ENCODE data around the gene ATXN7L1.

Gene ATXN7L1

DNA sequence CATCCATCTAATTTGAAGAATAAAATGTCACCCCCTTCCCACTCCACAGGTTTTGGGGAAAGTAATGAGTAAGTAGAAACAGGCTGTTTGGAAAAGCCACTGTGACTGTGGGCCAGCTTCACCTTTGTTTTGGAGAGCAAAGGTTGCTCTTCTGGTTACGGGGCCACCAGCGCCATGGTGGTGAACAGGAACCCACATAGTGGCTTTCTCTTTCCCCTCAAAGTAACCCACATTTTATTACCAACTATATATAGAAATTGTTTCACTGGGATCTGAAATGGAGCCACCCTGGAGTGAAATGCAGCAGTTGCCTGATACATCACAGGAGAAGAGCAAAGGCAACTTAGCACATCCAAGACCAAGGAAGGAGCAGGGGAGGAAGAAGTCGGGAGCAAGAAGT lies 182.8 kb downstream of the ATXN7L1 start:
- Histone ChIP-seq H3K4me1 (ENCODE audit: control insufficient read depth in 1 of 2, insufficient read depth in 2 of 2, low read length in 2 of 2) (peaks cover 3 to 8% of the 10 kb centered on the region in 2 donors), H3K27me3 (ENCODE audit: control insufficient read depth in 1 of 2, insufficient read depth in 2 of 2, low read length in 2 of 2) (no peaks in the 10 kb centered on the region), H3K9ac (ENCODE audit: low read depth in 1 of 2, low read length in 2 of 2) (no peak overlapping the region), H3K36me3 (ENCODE audit: control insufficient read depth in 1 of 2, insufficient read depth in 2 of 2, low read length in 2 of 2) (no peaks in the 10 kb centered on the region), H3K27ac (ENCODE audit: low read depth, low read length) (no peak overlapping the region), H3K9me3 (ENCODE audit: control insufficient read depth in 1 of 2, low read length in 2 of 2) (no peaks in the 10 kb centered on the region), H3K4me3 (ENCODE audit: low read depth in 1 of 2, low read length in 2 of 2) (no peak overlapping the region)

DNA sequence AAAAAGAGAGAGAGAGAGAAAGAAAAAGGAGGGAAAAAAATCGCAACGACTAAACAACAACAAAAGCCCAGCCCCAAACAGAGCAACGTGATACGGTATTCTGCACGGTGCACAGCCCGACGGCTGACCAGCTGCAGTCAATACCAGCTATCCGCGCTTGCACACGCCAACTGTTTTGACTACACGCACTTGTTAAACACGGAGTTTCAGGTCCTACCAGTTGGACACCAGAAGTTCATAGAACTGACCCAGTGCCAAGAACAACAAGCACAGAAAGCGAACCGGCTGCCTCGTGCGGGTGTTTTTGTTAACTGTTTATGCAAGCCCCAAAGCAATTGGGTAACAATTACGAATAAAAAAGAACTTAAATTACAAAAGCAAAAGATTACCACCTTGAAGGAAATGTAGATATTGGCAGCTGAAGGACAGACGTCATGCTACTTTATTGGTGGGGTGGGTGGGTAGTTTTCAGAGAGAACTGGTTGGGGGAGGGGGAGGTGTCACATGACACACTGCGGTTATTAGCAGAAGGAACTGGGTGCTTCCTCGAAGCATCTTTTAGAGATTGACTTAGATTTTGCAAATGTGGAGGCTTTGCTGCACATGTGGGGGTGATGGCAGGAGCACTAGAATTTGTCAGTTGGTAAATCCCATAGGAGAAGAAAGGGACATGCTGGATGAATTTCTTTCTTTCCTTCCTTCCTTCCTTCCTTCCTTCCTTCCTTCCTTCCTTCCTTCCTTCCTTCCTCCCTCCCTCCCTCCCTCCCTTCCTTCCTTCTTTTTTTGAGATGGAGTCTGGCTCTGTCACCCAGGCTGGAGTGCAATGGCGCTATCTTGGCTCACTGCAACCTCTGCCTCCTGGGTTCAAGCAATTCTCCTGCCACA lies 184.5 kb downstream of the ATXN7L1 start:
- peak overlapping the region; percentile 71 to 75 for H3K4me3 ChIP-seq (ENCODE audit: low read depth in 1 of 2, low read length in 2 of 2)
- H3K9ac ChIP-seq (ENCODE audit: low read depth in 1 of 2, low read length in 2 of 2), result peak overlapping the region in 1 of 2 donors; percentile 40
- H3K36me3 ChIP-seq (ENCODE audit: control insufficient read depth in 1 of 2, insufficient read depth in 2 of 2, low read length in 2 of 2), result no peaks in the 10 kb centered on the region

DNA sequence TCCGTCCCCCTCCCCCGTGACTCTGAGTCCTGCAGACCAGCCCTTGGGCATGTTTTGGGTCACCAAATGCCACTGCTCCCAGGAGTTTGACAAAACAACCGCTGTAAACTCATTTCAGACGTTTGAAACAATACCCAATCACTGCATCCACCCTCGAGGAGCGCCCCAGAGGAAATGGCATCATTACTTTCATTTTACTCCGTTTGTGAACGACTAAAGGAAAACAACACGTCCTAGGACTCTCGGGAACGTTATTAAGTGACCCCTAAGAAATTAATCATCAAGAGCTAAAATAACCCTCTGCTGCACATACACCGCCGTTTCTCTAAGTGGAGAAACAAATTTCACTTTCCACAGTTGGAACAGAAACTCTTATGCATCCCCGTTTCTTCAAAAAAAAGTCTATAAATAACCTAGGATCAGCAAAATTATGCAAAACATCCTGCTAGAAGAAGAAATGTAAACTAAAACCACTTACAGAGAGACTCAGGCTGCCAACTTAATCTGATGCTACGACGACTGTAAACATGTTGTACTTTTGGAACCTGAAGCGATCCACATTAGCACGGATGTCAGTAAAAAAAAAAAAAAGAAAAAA lies 185.2 kb downstream of the ATXN7L1 start:
- peak overlapping the region; percentile 71 to 75 for H3K4me3 ChIP-seq (ENCODE audit: low read depth in 1 of 2, low read length in 2 of 2)
- peaks cover 3 to 9% of the 10 kb centered on the region in 2 donors for H3K4me1 ChIP-seq (ENCODE audit: control insufficient read depth in 1 of 2, insufficient read depth in 2 of 2, low read length in 2 of 2)
- H3K27ac ChIP-seq (ENCODE audit: low read depth, low read length), result no peak overlapping the region
- H3K9ac ChIP-seq (ENCODE audit: low read depth in 1 of 2, low read length in 2 of 2), result peak overlapping the region; percentile 22 to 40
- no peaks in the 10 kb centered on the region for H3K27me3 ChIP-seq (ENCODE audit: control insufficient read depth in 1 of 2, insufficient read depth in 2 of 2, low read length in 2 of 2)
- no peaks in the 10 kb centered on the region for H3K9me3 ChIP-seq (ENCODE audit: control insufficient read depth in 1 of 2, low read length in 2 of 2)
- no peaks in the 10 kb centered on the region for H3K36me3 ChIP-seq (ENCODE audit: control insufficient read depth in 1 of 2, insufficient read depth in 2 of 2, low read length in 2 of 2)

More for the DNA sequence above, 184.5 kb downstream of the ATXN7L1 start:
- Histone ChIP-seq H3K27me3 (ENCODE audit: control insufficient read depth in 1 of 2, insufficient read depth in 2 of 2, low read length in 2 of 2) (no peaks in the 10 kb centered on the region), H3K27ac (ENCODE audit: low read depth, low read length) (no peak overlapping the region), H3K9me3 (ENCODE audit: control insufficient read depth in 1 of 2, low read length in 2 of 2) (no peaks in the 10 kb centered on the region), H3K4me1 (ENCODE audit: control insufficient read depth in 1 of 2, insufficient read depth in 2 of 2, low read length in 2 of 2) (peaks cover 3 to 9% of the 10 kb centered on the region in 2 donors)

DNA sequence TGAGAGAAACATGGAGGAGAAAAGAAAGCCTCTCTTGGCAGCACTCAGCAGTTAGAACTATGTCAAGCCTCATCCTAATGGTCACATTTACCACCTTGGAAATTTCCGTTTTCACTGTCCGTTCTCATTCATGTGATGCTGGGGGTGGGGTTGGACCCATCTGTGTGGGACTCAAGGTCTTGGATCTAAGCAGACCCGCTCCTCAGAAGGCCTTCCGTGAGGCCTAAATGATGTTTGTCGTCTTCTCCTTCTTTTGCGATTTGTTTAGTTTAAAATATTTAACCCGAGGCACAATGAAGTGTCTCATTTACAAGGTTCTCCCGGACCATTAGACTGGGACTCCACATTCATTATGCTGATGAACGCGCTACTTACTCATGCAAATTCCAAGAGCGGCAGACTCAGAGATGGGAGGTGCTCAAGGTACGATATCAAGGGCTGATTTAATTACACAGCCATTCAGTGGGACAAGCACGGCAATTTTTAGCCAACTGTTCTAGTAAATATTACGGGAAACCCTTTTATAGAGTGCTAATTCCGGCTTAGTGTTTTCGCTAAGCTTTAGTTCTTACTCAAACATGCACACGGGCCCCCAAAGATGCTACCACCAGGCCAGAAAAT lies 186.0 kb downstream of the ATXN7L1 start:
- peak overlapping the region; percentile 22 to 40 for H3K9ac ChIP-seq (ENCODE audit: low read depth in 1 of 2, low read length in 2 of 2)
- no peaks in the 10 kb centered on the region for H3K27me3 ChIP-seq (ENCODE audit: control insufficient read depth in 1 of 2, insufficient read depth in 2 of 2, low read length in 2 of 2)
- peak overlapping the region; percentile 71 to 75 for H3K4me3 ChIP-seq (ENCODE audit: low read depth in 1 of 2, low read length in 2 of 2)
- H3K36me3 ChIP-seq (ENCODE audit: control insufficient read depth in 1 of 2, insufficient read depth in 2 of 2, low read length in 2 of 2), result no peaks in the 10 kb centered on the region
- H3K27ac ChIP-seq (ENCODE audit: low read depth, low read length), result no peak overlapping the region
- H3K9me3 ChIP-seq (ENCODE audit: control insufficient read depth in 1 of 2, low read length in 2 of 2), result no peaks in the 10 kb centered on the region
- peaks cover 3 to 9% of the 10 kb centered on the region in 2 donors for H3K4me1 ChIP-seq (ENCODE audit: control insufficient read depth in 1 of 2, insufficient read depth in 2 of 2, low read length in 2 of 2)

DNA sequence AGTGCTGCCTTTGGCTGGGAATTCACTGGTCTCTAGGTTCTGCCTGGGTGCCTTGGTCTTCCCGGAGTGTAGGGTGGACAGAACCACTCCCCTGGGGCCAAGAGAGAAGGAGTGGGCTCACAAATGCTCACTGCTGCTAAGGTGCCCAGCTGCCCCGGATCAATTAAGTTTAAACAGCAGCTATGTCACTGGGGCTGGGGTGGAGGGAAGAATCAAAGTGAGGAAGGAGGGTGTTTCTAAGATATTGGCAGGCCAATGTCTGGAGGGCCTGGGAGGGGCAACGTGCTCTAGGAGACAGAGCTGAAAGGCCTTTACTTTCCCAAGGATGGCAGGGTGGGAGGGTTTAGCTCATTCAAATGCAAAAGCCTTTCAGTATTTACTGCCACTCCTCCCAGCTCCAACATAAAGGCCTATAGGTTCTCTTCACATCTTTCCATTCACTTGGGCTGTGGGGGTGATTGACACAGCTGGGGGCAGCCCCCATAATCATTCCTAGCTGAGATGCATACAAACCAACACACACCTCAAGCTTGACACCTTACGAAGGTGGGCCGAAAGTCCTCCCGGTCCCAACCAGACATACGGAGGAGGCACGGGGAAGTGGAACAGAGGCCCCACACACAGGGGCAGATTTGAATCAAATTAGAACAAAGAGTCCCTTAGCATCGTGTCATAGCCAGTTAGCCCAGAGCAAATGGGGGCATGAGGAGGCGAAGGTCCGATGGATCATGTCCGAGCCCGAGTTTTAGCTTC lies 187.2 kb downstream of the ATXN7L1 start:
- Histone ChIP-seq H3K4me1 (ENCODE audit: control insufficient read depth in 1 of 2, insufficient read depth in 2 of 2, low read length in 2 of 2) (peaks cover 3 to 9% of the 10 kb centered on the region in 2 donors), H3K9me3 (ENCODE audit: control insufficient read depth in 1 of 2, low read length in 2 of 2) (no peaks in the 10 kb centered on the region), H3K27me3 (ENCODE audit: control insufficient read depth in 1 of 2, insufficient read depth in 2 of 2, low read length in 2 of 2) (no peaks in the 10 kb centered on the region), H3K27ac (ENCODE audit: low read depth, low read length) (no peak overlapping the region), H3K9ac (ENCODE audit: low read depth in 1 of 2, low read length in 2 of 2) (no peak overlapping the region), H3K36me3 (ENCODE audit: control insufficient read depth in 1 of 2, insufficient read depth in 2 of 2, low read length in 2 of 2) (no peaks in the 10 kb centered on the region), H3K4me3 (ENCODE audit: low read depth in 1 of 2, low read length in 2 of 2) (no peak overlapping the region)

DNA sequence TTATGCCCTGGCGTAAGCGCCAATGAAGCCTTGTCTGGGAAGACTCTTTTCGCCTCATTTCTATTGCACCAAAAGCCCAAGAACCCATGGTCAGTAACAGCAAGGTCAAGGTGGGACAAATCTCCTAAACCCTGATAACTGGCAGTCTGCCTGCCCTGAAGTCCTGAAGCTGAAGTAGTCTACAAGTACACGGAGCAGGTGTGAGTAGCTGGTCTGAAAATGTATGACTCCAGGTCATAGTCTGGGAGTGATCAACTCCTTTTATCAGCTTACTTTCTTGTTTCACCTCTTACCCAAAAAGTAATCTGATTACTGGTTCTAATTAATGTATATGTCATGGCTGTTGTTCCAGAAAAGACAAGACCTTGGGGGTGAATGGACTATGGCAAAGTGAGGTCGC lies 187.8 kb downstream of the ATXN7L1 start:
- Histone ChIP-seq H3K27me3 (ENCODE audit: control insufficient read depth in 1 of 2, insufficient read depth in 2 of 2, low read length in 2 of 2) (no peaks in the 10 kb centered on the region), H3K9me3 (ENCODE audit: control insufficient read depth in 1 of 2, low read length in 2 of 2) (no peaks in the 10 kb centered on the region), H3K4me3 (ENCODE audit: low read depth in 1 of 2, low read length in 2 of 2) (no peak overlapping the region), H3K27ac (ENCODE audit: low read depth, low read length) (no peak overlapping the region), H3K36me3 (ENCODE audit: control insufficient read depth in 1 of 2, insufficient read depth in 2 of 2, low read length in 2 of 2) (no peaks in the 10 kb centered on the region), H3K9ac (ENCODE audit: low read depth in 1 of 2, low read length in 2 of 2) (no peak overlapping the region), H3K4me1 (ENCODE audit: control insufficient read depth in 1 of 2, insufficient read depth in 2 of 2, low read length in 2 of 2) (peaks cover 3 to 9% of the 10 kb centered on the region in 2 donors)

DNA sequence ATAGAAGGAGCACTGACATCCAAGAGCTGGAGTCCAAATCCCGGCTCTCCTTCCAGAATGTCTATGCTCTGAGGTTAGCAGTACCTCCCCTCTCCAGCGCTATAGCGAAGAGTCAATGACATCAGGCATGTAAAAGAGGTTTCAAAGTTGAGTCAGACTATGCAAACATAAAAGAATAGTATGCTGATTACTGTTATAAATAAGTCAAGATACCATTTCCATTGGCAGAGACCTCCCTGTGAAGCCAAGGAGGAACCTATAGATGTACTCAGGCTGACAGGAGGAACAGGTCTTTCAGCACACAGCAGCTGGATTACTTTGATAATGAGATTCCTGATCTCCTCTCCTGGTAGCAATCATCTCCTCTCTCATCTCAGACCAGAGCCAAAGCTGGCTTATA lies 191.2 kb downstream of the ATXN7L1 start:
- Histone ChIP-seq H3K4me1 (ENCODE audit: control insufficient read depth in 1 of 2, insufficient read depth in 2 of 2, low read length in 2 of 2) (peaks cover 0 to 9% of the 10 kb centered on the region in 2 donors), H3K27me3 (ENCODE audit: control insufficient read depth in 1 of 2, insufficient read depth in 2 of 2, low read length in 2 of 2) (no peaks in the 10 kb centered on the region), H3K9me3 (ENCODE audit: control insufficient read depth in 1 of 2, low read length in 2 of 2) (no peaks in the 10 kb centered on the region), H3K4me3 (ENCODE audit: low read depth in 1 of 2, low read length in 2 of 2) (no peak overlapping the region), H3K27ac (ENCODE audit: low read depth, low read length) (no peak overlapping the region), H3K36me3 (ENCODE audit: control insufficient read depth in 1 of 2, insufficient read depth in 2 of 2, low read length in 2 of 2) (no peaks in the 10 kb centered on the region), H3K9ac (ENCODE audit: low read depth in 1 of 2, low read length in 2 of 2) (no peak overlapping the region)

DNA sequence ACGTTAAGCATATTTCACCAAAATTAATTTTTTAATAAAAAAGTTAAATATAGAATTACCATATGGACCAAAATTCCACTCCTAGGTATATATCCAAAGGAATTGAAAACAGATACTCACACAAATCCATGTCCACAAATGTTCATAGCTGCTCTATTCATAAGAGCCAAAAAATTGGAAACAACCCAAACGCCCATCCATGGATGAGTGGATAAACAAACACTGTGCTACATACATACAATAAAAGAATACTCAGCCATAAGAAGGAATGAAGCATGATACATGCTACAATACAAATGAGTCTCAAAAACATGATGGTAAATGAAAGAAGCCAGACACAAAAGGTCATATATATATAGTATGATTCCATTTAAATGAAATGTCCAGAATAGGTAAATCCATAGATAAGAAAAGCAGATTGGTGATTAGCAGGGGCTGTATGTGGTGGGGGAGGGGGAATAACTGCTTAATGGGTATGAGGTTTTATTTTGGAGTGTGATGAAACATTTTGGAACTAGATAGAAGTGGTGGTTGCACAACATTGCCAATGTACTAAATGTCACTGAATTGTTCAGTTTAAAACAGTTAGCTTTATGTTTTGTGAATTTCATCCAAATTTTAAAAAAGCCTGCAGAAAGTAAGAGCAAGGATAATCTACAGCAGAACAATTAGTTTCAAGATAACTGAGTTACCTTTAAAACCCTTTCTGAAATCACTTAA lies 193.9 kb downstream of the ATXN7L1 start:
- Histone ChIP-seq H3K9ac (ENCODE audit: low read depth in 1 of 2, low read length in 2 of 2) (no peak overlapping the region), H3K4me1 (ENCODE audit: control insufficient read depth in 1 of 2, insufficient read depth in 2 of 2, low read length in 2 of 2) (peaks cover 21% of the 10 kb centered on the region in 2 donors), H3K27me3 (ENCODE audit: control insufficient read depth in 1 of 2, insufficient read depth in 2 of 2, low read length in 2 of 2) (no peaks in the 10 kb centered on the region), H3K27ac (ENCODE audit: low read depth, low read length) (no peak overlapping the region), H3K36me3 (ENCODE audit: control insufficient read depth in 1 of 2, insufficient read depth in 2 of 2, low read length in 2 of 2) (no peaks in the 10 kb centered on the region), H3K4me3 (ENCODE audit: low read depth in 1 of 2, low read length in 2 of 2) (no peak overlapping the region), H3K9me3 (ENCODE audit: control insufficient read depth in 1 of 2, low read length in 2 of 2) (no peaks in the 10 kb centered on the region)

DNA sequence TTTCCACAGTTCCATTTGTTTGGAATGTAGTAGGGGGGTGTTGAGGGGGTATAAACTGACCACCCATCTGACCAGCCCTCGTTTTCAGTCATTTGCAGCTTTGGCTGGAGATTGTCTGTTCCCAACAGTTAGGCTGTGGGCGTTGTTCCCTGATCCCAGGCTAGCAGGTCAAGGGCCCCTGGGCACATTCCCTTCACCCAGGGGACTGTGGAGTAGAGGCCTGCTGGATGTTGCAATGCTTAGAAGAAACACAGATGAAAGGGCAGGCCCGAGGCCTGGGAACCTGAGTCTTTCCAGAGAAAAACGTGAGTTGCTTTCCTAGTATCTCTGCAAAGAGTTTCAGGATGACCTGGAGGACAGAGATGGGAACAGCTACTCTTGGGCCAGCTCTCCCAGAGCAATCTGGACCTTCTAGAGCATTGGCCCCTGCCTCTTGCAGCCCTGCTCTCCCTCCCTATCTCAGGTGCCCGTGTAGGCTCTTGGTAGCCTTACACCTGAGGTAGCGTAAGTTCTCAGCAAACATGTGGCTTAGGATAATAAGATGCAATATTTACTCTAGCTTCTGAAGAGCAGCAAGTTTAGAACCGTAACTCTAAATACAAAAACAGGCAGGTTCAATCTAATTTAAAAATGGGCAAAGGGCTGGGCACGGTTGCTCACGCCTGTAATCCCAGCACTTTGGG lies 195.8 kb downstream of the ATXN7L1 start:
- H3K36me3 ChIP-seq (ENCODE audit: control insufficient read depth in 1 of 2, insufficient read depth in 2 of 2, low read length in 2 of 2), result no peaks in the 10 kb centered on the region
- H3K27me3 ChIP-seq (ENCODE audit: control insufficient read depth in 1 of 2, insufficient read depth in 2 of 2, low read length in 2 of 2), result no peaks in the 10 kb centered on the region
- no peak overlapping the region for H3K27ac ChIP-seq (ENCODE audit: low read depth, low read length)
- no peak overlapping the region for H3K4me3 ChIP-seq (ENCODE audit: low read depth in 1 of 2, low read length in 2 of 2)
- no peaks in the 10 kb centered on the region for H3K9me3 ChIP-seq (ENCODE audit: control insufficient read depth in 1 of 2, low read length in 2 of 2)
- H3K4me1 ChIP-seq (ENCODE audit: control insufficient read depth in 1 of 2, insufficient read depth in 2 of 2, low read length in 2 of 2), result peaks cover 28 to 29% of the 10 kb centered on the region in 2 donors
- no peak overlapping the region for H3K9ac ChIP-seq (ENCODE audit: low read depth in 1 of 2, low read length in 2 of 2)

Measured in duodenal mucosa (tissue), 2 donors.